ENCODE results near the gene NCOR2. TPM values are rescaled to one million over a fixed set of nuclear protein-coding genes. Genes with fewer than 3 reads are reported as not detected.

NCOR2 gene
- total RNA-seq, 1 experiment from 2014 or later = 153 TPM

DNA sequence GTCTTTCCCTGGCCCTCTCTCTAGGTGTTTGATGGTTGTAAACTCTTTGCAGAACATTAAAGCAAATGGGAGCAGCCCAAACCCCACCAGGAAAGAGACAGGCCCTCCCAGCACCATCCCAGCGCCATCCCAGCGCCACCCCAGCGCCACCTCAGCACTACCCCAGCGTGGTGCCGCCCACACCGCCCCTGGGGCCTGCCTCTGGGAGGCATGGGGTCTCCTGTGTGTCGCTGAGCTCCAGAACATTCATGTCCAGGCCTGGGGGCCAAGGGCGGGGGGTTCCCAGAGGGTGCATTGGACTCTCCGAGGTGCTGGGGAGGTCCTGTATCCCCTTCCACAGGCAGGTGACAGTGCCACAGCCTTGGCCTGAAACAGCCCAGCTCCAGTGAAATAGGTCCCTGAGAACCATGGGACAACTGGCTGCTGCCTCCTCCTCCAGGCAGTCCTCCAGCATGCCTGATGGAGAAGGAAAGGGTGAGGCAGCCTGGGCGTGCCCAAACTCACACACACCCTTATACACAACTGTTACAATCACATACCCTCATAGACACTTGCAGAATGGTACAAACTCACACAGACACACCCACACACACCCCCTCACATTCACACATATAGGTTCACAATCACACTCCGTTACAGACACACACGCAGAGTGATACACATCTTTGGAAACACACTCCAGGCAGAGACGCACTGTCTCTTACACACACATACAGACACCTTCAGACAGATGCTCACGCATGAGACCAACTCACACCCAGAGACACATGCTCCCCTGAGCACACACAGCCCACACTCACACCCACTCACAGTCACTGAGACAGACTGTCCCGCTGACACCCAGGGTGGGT is 44.4 kb upstream of the NCOR2 start:
- peaks cover 0 to 3% of the 10 kb centered on the region in 2 experiments; a peak in 1 of 4 replicates for H3K9me3 ChIP-seq (ENCODE audit: control insufficient read depth in 1 of 2, insufficient read depth in 1 of 2, low read depth in 1 of 2, low read length in 2 of 2)
- ChIA-PET RAD21 (ENCODE audit: low non-redundant PET in 1 of 2, low total read pairs in 2 of 2, uncharacterized antibody in 2 of 2, unreplicated experiment in 2 of 2) (no interaction called here), CTCF (no interaction called here), POLR2A (interaction anchor here (1.2 kb wide), 1 partner anchor 24 kb away, joined by 3 read pairs; no protein-coding TSS in a partner anchor)
- H3K27me3 ChIP-seq (ENCODE audit: insufficient read depth, low read length) = no peaks in the 10 kb centered on the region
- no peaks in the 10 kb centered on the region for H4K20me1 ChIP-seq (ENCODE audit: insufficient read depth)
- DNase-seq (ENCODE audit: low read depth, low spot score) (no peak), ATAC-seq (no peak)
- no TSS peak for BruUV-seq (replicated peaks)
- peaks cover 27 to 54% of the 10 kb centered on the region in 2 experiments for H3K4me1 ChIP-seq (ENCODE audit: control insufficient read depth in 1 of 2, insufficient read depth in 2 of 2, low read length in 2 of 2)
- no peaks in the 10 kb centered on the region for H3K9me2 ChIP-seq (ENCODE audit: insufficient read depth)
- TF ChIP-seq, protein P1, sequence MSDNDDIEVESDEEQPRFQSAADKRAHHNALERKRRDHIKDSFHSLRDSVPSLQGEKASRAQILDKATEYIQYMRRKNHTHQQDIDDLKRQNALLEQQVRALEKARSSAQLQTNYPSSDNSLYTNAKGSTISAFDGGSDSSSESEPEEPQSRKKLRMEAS (IDR thresholded peaks at IDR 0.05) = no peak
- TF ChIP-seq CBX3 (IDR thresholded peaks at IDR 0.05; ENCODE audit: low read depth) = no peak
- no peak for TF ChIP-seq EGR1 (IDR thresholded peaks at IDR 0.05; ENCODE audit: low read depth)
- TF ChIP-seq ZNF274 (IDR thresholded peaks at IDR 0.05; ENCODE audit: low read depth, low read length) = no peak
- TF ChIP-seq POLR2A (IDR thresholded peaks at IDR 0.05; ENCODE audit: borderline replicate concordance, extremely low read depth, insufficient read depth, insufficient read length) = no peak
- TF ChIP-seq YY1 (IDR thresholded peaks at IDR 0.05; ENCODE audit: extremely low read depth, insufficient replicate concordance, low read depth, low read length) = no peak
- TF ChIP-seq, protein P2, sequence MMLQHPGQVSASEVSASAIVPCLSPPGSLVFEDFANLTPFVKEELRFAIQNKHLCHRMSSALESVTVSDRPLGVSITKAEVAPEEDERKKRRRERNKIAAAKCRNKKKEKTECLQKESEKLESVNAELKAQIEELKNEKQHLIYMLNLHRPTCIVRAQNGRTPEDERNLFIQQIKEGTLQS (IDR thresholded peaks at IDR 0.05) = no peak
- TF ChIP-seq EZH2phosphoT487 (IDR thresholded peaks at IDR 0.05; ENCODE audit: borderline replicate concordance) = no peak
- no peak for TF ChIP-seq JUND (IDR thresholded peaks at IDR 0.05)
- no peak for TF ChIP-seq SP1 (IDR thresholded peaks at IDR 0.05; ENCODE audit: low read depth)
- no peak for TF ChIP-seq POLR2AphosphoS5 (IDR thresholded peaks at IDR 0.05; ENCODE audit: low read depth, low read length)
- no peak for TF ChIP-seq FOSL1 (IDR thresholded peaks at IDR 0.05; ENCODE audit: low read depth)
- TF ChIP-seq ZFX (IDR thresholded peaks at IDR 0.05) = no peak
- TF ChIP-seq, protein P3, sequence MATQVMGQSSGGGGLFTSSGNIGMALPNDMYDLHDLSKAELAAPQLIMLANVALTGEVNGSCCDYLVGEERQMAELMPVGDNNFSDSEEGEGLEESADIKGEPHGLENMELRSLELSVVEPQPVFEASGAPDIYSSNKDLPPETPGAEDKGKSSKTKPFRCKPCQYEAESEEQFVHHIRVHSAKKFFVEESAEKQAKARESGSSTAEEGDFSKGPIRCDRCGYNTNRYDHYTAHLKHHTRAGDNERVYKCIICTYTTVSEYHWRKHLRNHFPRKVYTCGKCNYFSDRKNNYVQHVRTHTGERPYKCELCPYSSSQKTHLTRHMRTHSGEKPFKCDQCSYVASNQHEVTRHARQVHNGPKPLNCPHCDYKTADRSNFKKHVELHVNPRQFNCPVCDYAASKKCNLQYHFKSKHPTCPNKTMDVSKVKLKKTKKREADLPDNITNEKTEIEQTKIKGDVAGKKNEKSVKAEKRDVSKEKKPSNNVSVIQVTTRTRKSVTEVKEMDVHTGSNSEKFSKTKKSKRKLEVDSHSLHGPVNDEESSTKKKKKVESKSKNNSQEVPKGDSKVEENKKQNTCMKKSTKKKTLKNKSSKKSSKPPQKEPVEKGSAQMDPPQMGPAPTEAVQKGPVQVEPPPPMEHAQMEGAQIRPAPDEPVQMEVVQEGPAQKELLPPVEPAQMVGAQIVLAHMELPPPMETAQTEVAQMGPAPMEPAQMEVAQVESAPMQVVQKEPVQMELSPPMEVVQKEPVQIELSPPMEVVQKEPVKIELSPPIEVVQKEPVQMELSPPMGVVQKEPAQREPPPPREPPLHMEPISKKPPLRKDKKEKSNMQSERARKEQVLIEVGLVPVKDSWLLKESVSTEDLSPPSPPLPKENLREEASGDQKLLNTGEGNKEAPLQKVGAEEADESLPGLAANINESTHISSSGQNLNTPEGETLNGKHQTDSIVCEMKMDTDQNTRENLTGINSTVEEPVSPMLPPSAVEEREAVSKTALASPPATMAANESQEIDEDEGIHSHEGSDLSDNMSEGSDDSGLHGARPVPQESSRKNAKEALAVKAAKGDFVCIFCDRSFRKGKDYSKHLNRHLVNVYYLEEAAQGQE (IDR thresholded peaks at IDR 0.05; ENCODE audit: low read depth) = no peak
- TF ChIP-seq EZH2 (IDR thresholded peaks at IDR 0.05) = no peak
- intact Hi-C loops (cut with micrococcal nuclease) = no loop called here
- no peak overlapping the region for H3K4me2 ChIP-seq (ENCODE audit: low read length)
- H3K79me2 ChIP-seq (ENCODE audit: insufficient read depth, low read length) = no peaks in the 10 kb centered on the region
- H3K36me3 ChIP-seq (ENCODE audit: control insufficient read depth in 1 of 2, insufficient read depth in 2 of 2, low read length in 2 of 2) = no peaks in the 10 kb centered on the region
- no peak overlapping the region for H3K27ac ChIP-seq (ENCODE audit: low read depth, low read length)
- no peak overlapping the region for H3K9ac ChIP-seq (ENCODE audit: low read length)
- H2AFZ ChIP-seq (ENCODE audit: low read depth, low read length, poor library complexity, severe bottlenecking) = no peak overlapping the region
- H3K4me3 ChIP-seq (replicated peaks in 1 of 2; ENCODE audit: low read depth in 1 of 2, low read length in 2 of 2) = no peak overlapping the region

Measured in HCT116 (cell line).